Activated naive CD4-positive, alpha-beta T cell treated with anti-CD3 and anti-CD28 coated beads, Interleukin-2, amount 50 U/mL, for 24 hours (primary cell): ENCODE measurements around the gene MED17.

ENCODE experiments used
- H3K27ac Mint-ChIP-seq: one replicate; pipeline ENCODE4 v1.8.0; 2021; ENCODE audit warnings: mild to moderate bottlenecking, mixed read lengths
- H3K27me3 Mint-ChIP-seq: one replicate; pipeline ENCODE4 v1.8.0; 2021; ENCODE audit warnings: mixed read lengths
- H3K36me3 Mint-ChIP-seq: one replicate; pipeline ENCODE4 v1.8.0; 2021; ENCODE audit warnings: mixed read lengths
- H3K4me1 Mint-ChIP-seq: one replicate; pipeline ENCODE4 v1.8.0; 2021; ENCODE audit warnings: mixed read lengths
- H3K4me3 Mint-ChIP-seq: one replicate; pipeline ENCODE4 v1.8.0; 2021; ENCODE audit warnings: mild to moderate bottlenecking, mixed read lengths
- H3K9me3 Mint-ChIP-seq: one replicate; pipeline ENCODE4 v1.8.0; 2021; ENCODE audit warnings: mixed read lengths

The MED17 gene

DNA sequence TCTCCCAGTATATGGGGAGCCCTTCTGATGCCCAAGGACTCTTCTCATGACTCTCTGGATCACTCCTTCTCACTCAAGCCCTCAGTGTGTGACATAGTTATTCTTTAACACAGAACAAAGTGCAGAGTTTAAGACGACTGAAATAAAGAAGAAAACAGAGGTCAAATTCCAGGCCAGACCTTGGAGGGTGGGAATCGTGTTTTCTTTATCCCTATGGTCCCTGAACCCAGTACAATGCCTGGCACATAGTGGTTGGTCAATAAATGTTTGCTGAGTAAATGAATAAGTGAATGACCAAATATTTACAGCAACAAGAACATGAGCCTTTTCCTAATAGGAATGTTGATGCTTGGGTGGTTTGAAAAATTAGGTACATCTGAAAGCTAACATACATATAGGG, 37.5 kb downstream of the MED17 start:
- Mint-ChIP-seq H3K27me3 (peaks cover under 1% of the 10 kb centered on the region), H3K4me1 (no peaks in the 10 kb centered on the region), H3K27ac (no peak overlapping the region), H3K36me3 (peaks cover 5% of the 10 kb centered on the region), H3K9me3 (no peaks in the 10 kb centered on the region), H3K4me3 (no peak overlapping the region)

- Mint-ChIP-seq H3K36me3 (peaks cover 5% of the 10 kb centered on the region), H3K27ac (no peak overlapping the region), H3K4me3 (no peak overlapping the region), H3K4me1 (no peaks in the 10 kb centered on the region), H3K27me3 (peaks cover 3% of the 10 kb centered on the region), H3K9me3 (no peaks in the 10 kb centered on the region)
Observed at GRCh38 chr11:93822359-93822758, 38.3 kb downstream of the MED17 start.

DNA sequence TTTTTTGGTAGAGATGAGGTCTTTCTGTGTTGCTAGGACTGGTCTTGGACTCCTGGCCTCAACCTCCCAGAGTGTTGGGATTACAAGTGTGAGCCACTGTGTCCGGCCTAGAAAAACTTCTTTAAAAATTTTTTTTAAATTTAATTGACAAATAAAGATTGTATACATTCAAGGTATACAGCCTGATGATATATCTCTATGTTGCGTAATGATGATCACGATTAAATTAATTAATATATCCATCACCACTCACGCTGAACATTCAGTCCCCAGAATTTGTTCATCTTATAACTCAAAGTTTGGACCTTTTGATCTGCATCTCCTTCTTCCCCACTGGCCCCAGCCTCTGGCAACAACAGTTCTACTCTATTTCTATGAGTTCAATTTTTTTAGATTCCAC, 39.1 kb downstream of the MED17 start:
- Mint-ChIP-seq H3K9me3 (no peaks in the 10 kb centered on the region), H3K4me3 (no peak overlapping the region), H3K36me3 (peaks cover 3% of the 10 kb centered on the region), H3K27ac (no peak overlapping the region), H3K27me3 (peaks cover 3% of the 10 kb centered on the region), H3K4me1 (no peaks in the 10 kb centered on the region)

DNA sequence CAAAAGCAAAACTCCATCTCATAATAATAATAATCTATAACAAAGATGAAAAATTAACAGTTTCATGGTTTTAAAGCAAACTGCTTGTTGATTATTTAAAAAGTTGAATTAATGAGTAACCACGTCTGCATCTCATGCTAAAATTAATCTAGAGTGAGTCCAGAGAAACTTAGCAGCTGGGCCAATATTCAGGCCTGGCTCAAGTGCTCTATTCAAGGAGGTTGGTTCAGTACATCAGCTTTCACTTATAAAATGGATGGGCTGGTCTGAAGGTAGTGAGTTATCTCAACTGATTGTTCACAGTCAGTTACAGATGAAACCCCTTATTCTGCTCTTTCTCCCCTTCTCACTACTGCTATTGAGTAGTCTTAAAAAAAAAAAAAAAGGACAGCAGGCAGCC, 43.3 kb downstream of the MED17 start:
- no peak overlapping the region for H3K27ac Mint-ChIP-seq

DNA sequence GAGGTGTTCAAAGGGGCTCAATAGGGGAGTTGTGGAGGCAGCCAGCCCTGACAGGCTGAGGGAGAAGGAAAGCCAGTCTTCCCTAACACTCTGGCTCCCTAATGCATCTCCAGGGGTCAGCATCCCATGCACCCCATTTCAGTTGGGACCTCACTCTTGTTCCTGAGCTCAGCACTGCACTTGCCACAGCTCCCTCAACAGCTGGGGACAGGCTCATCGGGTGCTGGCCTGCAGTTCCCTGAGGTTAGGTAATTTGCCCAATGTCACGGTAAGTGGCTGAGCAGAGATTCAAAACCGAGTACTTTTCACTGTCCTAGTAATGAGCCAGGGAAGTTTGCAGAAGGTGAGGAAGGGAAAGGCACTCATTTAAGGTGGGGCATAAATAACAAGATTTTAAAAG, 45.5 kb downstream of the MED17 start:
- Mint-ChIP-seq H3K4me3 (no peak overlapping the region), H3K9me3 (no peaks in the 10 kb centered on the region), H3K27ac (no peak overlapping the region), H3K27me3 (peaks cover 4% of the 10 kb centered on the region), H3K4me1 (no peaks in the 10 kb centered on the region), H3K36me3 (no peaks in the 10 kb centered on the region)

More for the DNA sequence above, 43.3 kb downstream of the MED17 start:
- Mint-ChIP-seq H3K36me3 (no peaks in the 10 kb centered on the region), H3K9me3 (no peaks in the 10 kb centered on the region), H3K27me3 (peaks cover 4% of the 10 kb centered on the region), H3K4me1 (no peaks in the 10 kb centered on the region), H3K4me3 (no peak overlapping the region)

GRCh38 chr11:93831343-93832127, 47.5 kb downstream of the MED17 start:
- H3K9me3 Mint-ChIP-seq, result no peaks in the 10 kb centered on the region
- H3K4me3 Mint-ChIP-seq, result no peak overlapping the region
- H3K27me3 Mint-ChIP-seq, result peaks cover 4% of the 10 kb centered on the region
- no peaks in the 10 kb centered on the region for H3K36me3 Mint-ChIP-seq
- no peak overlapping the region for H3K27ac Mint-ChIP-seq
- H3K4me1 Mint-ChIP-seq, result no peaks in the 10 kb centered on the region

GRCh38 chr11:93832780-93833179, 48.7 kb downstream of the MED17 start:
- H3K9me3 Mint-ChIP-seq, result no peaks in the 10 kb centered on the region
- no peak overlapping the region for H3K4me3 Mint-ChIP-seq

DNA sequence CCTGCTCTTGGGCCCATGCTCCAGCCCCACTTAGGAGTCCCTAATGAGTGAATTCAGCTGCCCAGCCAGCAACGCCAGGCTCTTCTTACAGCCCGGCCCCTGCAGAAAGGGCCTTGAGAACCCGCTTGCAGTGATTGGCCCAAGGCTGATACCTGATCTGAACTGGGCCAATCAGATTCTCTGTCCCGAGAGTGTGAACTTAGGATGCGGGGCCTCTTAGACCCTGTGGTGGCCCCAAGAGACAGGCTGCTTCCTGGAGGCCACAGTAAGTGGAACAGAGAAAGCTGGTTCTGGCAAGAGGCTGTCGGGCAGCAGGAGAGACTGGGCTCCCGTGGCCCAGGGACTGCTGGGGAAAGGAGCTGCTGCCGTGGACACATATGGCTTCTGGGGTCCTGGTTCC, 54.9 kb downstream of the MED17 start:
- no peak overlapping the region for H3K27ac Mint-ChIP-seq

More at GRCh38 chr11:93832780-93833179, 48.7 kb downstream of the MED17 start:
- H3K27me3 Mint-ChIP-seq, result peaks cover 1% of the 10 kb centered on the region
- no peak overlapping the region for H3K27ac Mint-ChIP-seq
- no peaks in the 10 kb centered on the region for H3K36me3 Mint-ChIP-seq
- H3K4me1 Mint-ChIP-seq, result no peaks in the 10 kb centered on the region

GRCh38 chr11:93840180-93840579, 56.1 kb downstream of the MED17 start:
- Mint-ChIP-seq H3K4me3 (no peak overlapping the region), H3K36me3 (no peaks in the 10 kb centered on the region), H3K27me3 (no peaks in the 10 kb centered on the region), H3K27ac (no peak overlapping the region), H3K4me1 (no peaks in the 10 kb centered on the region), H3K9me3 (no peaks in the 10 kb centered on the region)

More for the DNA sequence above, 54.9 kb downstream of the MED17 start:
- Mint-ChIP-seq H3K4me1 (no peaks in the 10 kb centered on the region), H3K36me3 (no peaks in the 10 kb centered on the region), H3K27me3 (no peaks in the 10 kb centered on the region), H3K4me3 (no peak overlapping the region), H3K9me3 (no peaks in the 10 kb centered on the region)

- Mint-ChIP-seq H3K27me3 (no peaks in the 10 kb centered on the region), H3K4me1 (no peaks in the 10 kb centered on the region), H3K9me3 (no peaks in the 10 kb centered on the region), H3K27ac (no peak overlapping the region), H3K4me3 (no peak overlapping the region), H3K36me3 (no peaks in the 10 kb centered on the region)
Observed at GRCh38 chr11:93840981-93841380, 56.9 kb downstream of the MED17 start.

DNA sequence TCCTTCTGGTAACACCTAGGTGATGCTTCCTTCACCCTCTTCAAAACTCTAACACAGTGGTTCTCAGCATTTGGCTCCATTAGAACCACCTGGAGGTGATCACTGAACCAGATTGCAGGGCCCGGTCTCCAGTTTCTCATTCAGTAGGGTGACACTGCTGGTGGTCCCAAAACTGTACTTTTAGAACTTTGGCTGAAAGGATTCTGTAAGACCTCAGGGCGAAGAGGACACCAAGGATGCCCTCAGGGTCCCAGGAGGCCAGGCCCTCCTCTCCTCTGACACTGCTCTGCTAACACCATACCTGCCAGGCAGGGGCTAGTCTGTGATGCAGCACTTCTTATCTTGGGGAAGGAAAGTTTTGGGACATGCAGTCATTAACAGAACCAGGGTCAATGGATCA, 57.4 kb downstream of the MED17 start:
- Mint-ChIP-seq H3K27ac (no peak overlapping the region), H3K9me3 (no peaks in the 10 kb centered on the region), H3K4me1 (no peaks in the 10 kb centered on the region), H3K4me3 (no peak overlapping the region), H3K27me3 (no peaks in the 10 kb centered on the region), H3K36me3 (no peaks in the 10 kb centered on the region)

- Mint-ChIP-seq H3K27ac (no peak overlapping the region), H3K4me1 (no peaks in the 10 kb centered on the region), H3K36me3 (no peaks in the 10 kb centered on the region), H3K9me3 (no peaks in the 10 kb centered on the region), H3K27me3 (no peaks in the 10 kb centered on the region), H3K4me3 (no peak overlapping the region)
Observed at GRCh38 chr11:93842034-93842433, 58.0 kb downstream of the MED17 start.

GRCh38 chr11:93842461-93842860, 58.4 kb downstream of the MED17 start:
- H3K27ac Mint-ChIP-seq, result no peak overlapping the region
- no peak overlapping the region for H3K4me3 Mint-ChIP-seq
- H3K36me3 Mint-ChIP-seq, result no peaks in the 10 kb centered on the region
- no peaks in the 10 kb centered on the region for H3K9me3 Mint-ChIP-seq
- H3K27me3 Mint-ChIP-seq, result peaks cover 3% of the 10 kb centered on the region
- no peaks in the 10 kb centered on the region for H3K4me1 Mint-ChIP-seq

- H3K9me3 Mint-ChIP-seq, result no peaks in the 10 kb centered on the region
- peaks cover 8% of the 10 kb centered on the region for H3K27me3 Mint-ChIP-seq
- H3K4me3 Mint-ChIP-seq, result no peak overlapping the region
- H3K4me1 Mint-ChIP-seq, result no peaks in the 10 kb centered on the region
- H3K27ac Mint-ChIP-seq, result no peak overlapping the region
- no peaks in the 10 kb centered on the region for H3K36me3 Mint-ChIP-seq
Observed at GRCh38 chr11:93843906-93844305, 59.8 kb downstream of the MED17 start.

DNA sequence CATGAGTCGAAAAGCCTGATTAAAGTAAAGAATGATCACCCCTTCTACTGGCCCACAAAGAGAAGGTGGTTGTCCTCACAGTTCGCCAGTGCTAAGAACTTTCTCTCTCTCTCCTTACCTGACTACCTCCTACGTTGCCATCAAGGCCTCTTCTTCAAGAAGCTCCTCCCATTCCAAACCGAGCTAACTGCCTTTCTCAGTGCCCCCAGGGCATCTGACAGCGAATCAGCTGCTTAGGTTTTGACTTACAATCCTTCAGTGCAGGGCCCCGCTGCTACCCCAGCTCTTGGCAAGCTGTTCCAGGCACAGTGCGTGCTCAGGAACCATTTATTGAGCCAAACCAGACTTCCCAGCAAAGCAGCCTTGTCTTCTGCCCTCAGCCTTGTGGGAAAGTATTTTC, 60.5 kb downstream of the MED17 start:
- H3K27ac Mint-ChIP-seq, result no peak overlapping the region
- no peaks in the 10 kb centered on the region for H3K36me3 Mint-ChIP-seq
- no peaks in the 10 kb centered on the region for H3K9me3 Mint-ChIP-seq
- H3K4me3 Mint-ChIP-seq, result no peak overlapping the region
- peaks cover 3% of the 10 kb centered on the region for H3K4me1 Mint-ChIP-seq
- H3K27me3 Mint-ChIP-seq, result peaks cover 11% of the 10 kb centered on the region

DNA sequence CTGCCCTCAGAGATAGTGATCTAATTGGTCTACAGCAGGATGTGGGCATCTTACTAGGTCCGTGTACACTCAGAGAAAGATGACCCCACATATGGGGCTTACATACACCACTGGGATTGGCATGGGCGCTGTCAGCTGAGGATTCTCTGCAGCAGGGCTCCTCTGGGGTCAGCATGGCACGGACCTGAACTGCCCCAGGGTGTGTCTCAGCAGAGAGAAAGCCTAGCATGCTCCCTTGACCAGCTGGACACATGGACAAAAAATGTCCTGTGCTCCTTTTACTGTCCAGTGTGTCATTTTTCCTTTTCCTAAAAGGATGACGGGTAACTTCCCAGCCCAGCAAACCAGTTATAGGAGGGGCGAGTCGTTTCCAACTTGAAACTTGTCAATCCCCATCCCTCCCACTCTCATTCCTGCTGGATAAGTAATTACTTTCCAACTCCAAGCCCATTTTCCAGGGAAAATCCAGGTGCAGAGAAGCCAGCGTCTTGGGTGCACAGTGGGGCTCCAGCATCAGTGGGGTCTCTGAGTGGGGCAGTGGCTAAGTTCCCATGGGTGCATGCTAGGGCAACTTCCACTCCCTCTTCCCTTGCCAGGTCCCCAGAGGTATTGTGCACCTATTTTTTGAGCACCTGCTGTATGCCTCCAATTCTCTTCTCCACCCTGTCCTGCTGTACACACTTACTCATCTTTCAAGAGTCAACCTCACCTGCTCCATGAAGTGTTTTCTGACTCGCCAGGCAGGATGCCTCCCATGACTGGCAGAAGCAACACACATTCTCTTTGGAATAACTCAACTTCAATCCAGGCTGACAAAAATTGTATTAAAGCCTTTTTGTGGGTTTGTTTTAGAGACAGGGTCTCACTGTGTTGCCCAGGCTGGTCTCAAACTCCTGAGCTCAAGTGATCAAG, 61.4 kb downstream of the MED17 start:
- Mint-ChIP-seq H3K27me3 (peaks cover 14% of the 10 kb centered on the region), H3K4me1 (peaks cover 5% of the 10 kb centered on the region), H3K36me3 (no peaks in the 10 kb centered on the region), H3K9me3 (no peaks in the 10 kb centered on the region), H3K27ac (no peak overlapping the region), H3K4me3 (no peak overlapping the region)
